ENCODE measurements around the gene ZNF276.

DNA sequence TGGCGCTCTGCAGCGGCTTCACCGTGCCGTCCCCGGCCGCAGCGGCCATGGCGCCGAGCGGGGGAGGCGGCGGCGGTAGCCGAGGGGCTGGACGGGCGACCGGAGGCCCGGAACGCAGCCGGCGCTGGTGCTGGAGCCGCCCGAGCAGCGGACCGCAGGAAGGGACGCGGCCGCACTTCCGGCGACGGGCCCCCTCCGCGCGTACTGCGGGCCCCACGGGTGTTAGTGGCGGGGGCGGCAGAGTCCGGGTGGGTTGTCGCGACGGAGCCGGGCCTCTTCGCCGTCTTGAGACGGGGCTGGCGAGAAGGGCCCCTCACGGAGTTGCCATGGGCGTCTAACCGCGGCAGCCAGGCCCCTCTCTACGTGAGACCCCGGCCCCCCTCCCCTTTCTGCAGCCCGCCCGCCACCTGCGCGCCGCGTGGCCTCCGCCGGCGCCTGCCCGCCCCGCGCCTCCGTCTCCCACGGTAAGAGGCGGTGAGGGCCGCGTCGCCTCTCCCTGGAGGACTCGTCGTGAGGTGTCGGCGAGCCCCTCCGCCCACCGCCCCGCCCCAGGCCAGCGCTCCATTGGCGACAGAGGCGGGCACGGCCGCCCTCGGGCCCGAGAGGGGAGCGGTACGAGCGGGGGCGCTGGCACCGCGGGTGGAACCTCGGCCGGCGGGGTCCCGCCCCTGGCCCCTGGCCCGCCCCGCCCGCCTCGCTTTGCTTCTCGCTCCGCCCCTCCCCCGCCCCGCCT lies at the start of gene ZNF276, which contains the start of gene VPS9D1:
- TF ChIP-seq, protein P1, sequence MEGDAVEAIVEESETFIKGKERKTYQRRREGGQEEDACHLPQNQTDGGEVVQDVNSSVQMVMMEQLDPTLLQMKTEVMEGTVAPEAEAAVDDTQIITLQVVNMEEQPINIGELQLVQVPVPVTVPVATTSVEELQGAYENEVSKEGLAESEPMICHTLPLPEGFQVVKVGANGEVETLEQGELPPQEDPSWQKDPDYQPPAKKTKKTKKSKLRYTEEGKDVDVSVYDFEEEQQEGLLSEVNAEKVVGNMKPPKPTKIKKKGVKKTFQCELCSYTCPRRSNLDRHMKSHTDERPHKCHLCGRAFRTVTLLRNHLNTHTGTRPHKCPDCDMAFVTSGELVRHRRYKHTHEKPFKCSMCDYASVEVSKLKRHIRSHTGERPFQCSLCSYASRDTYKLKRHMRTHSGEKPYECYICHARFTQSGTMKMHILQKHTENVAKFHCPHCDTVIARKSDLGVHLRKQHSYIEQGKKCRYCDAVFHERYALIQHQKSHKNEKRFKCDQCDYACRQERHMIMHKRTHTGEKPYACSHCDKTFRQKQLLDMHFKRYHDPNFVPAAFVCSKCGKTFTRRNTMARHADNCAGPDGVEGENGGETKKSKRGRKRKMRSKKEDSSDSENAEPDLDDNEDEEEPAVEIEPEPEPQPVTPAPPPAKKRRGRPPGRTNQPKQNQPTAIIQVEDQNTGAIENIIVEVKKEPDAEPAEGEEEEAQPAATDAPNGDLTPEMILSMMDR (IDR thresholded peaks at IDR 0.05) = peak in 1 of 6 experiments; percentile 13
- TF ChIP-seq POLR2A (IDR thresholded peaks at IDR 0.05) = peak in 2 of 4 donors; percentile 56 to 68
